IMR-90 (cell line): ENCODE data around the gene PADI1.

Experiments used
- POLR2A ChIP-seq: IDR thresholded peaks from 2 replicates; pipeline ENCODE4 v1.6.1; 2012; ENCODE audit warnings: mild to moderate bottlenecking, low read depth, low read length
- RAD21 ChIP-seq: IDR thresholded peaks from 2 replicates; pipeline ENCODE4 v1.6.1; 2012; ENCODE audit warnings: low read length, improper control_type of control experiment
- RCOR1 ChIP-seq: IDR thresholded peaks from 2 replicates; pipeline ENCODE4 v1.6.1; 2012; ENCODE audit warnings: mild to moderate bottlenecking, low read length, improper control_type of control experiment; ENCODE audit not compliant: insufficient replicate concordance
- TF ChIP-seq, protein P1 (sequence below): conservative IDR thresholded peaks from 2 replicates; pipeline ENCODE4 v1.5.1; 2012; ENCODE audit warnings: mild to moderate bottlenecking, low read depth, low read length, improper control_type of control experiment
- TF ChIP-seq, protein P2 (sequence below): fragments of 150-350 bp; IDR thresholded peaks from 2 replicates; pipeline ENCODE4 v1.6.1; 2017; ENCODE audit warnings: mild to moderate bottlenecking, antibody characterized with exemption, low read length, low read depth
- TF ChIP-seq, protein P3 (sequence below): fragments of 150-350 bp; IDR thresholded peaks from 2 replicates; pipeline ENCODE4 v1.6.1; 2016; ENCODE audit warnings: low read depth, mild to moderate bottlenecking, low read length, moderate library complexity, borderline replicate concordance

DNA sequence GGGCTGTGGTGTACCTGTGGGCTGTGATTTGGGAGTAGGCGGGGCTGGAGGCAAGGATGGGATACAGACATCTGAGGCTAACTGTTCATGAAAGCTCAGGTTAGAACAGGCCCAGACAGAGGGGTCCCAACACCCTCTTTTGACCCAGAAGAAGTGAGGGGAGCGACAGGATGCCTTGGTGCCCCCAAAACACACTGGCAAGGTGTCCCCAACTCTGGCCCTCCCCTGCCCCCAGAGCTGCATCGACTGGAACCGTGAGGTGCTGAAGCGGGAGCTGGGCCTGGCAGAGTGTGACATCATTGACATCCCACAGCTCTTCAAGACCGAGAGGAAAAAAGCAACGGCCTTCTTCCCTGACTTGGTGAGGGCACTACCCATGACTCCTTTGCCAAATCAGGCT, 75.5 kb downstream of the PADI1 start:
- TF ChIP-seq RCOR1 (no peak), RAD21 (no peak), POLR2A (no peak)
- TF ChIP-seq, protein P1, sequence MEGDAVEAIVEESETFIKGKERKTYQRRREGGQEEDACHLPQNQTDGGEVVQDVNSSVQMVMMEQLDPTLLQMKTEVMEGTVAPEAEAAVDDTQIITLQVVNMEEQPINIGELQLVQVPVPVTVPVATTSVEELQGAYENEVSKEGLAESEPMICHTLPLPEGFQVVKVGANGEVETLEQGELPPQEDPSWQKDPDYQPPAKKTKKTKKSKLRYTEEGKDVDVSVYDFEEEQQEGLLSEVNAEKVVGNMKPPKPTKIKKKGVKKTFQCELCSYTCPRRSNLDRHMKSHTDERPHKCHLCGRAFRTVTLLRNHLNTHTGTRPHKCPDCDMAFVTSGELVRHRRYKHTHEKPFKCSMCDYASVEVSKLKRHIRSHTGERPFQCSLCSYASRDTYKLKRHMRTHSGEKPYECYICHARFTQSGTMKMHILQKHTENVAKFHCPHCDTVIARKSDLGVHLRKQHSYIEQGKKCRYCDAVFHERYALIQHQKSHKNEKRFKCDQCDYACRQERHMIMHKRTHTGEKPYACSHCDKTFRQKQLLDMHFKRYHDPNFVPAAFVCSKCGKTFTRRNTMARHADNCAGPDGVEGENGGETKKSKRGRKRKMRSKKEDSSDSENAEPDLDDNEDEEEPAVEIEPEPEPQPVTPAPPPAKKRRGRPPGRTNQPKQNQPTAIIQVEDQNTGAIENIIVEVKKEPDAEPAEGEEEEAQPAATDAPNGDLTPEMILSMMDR: no peak
- TF ChIP-seq, protein P2, sequence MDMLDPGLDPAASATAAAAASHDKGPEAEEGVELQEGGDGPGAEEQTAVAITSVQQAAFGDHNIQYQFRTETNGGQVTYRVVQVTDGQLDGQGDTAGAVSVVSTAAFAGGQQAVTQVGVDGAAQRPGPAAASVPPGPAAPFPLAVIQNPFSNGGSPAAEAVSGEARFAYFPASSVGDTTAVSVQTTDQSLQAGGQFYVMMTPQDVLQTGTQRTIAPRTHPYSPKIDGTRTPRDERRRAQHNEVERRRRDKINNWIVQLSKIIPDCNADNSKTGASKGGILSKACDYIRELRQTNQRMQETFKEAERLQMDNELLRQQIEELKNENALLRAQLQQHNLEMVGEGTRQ: no peak
- TF ChIP-seq, protein P3, sequence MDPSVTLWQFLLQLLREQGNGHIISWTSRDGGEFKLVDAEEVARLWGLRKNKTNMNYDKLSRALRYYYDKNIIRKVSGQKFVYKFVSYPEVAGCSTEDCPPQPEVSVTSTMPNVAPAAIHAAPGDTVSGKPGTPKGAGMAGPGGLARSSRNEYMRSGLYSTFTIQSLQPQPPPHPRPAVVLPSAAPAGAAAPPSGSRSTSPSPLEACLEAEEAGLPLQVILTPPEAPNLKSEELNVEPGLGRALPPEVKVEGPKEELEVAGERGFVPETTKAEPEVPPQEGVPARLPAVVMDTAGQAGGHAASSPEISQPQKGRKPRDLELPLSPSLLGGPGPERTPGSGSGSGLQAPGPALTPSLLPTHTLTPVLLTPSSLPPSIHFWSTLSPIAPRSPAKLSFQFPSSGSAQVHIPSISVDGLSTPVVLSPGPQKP: no peak
